Fibroblast of lung (primary cell): ENCODE measurements around the gene SERPINE2. TPM values are rescaled to one million over a fixed set of nuclear protein-coding genes. Genes with fewer than 3 reads are reported as not detected.

Experiments
- DNase-seq, 2 donors: peaks; one replicate each; pipeline versions ENCODE4 v3.0.0 to v3.0.0-alpha.2; 2010; ENCODE audit warnings: low read depth in 2 of 2
- H2AFZ ChIP-seq: 2 replicates; pipeline ENCODE4 v1.5.1; 2012; ENCODE audit warnings: low read length, control low read depth, inconsistent platforms
- H3K27ac ChIP-seq: 2 replicates; pipeline ENCODE4 v1.5.1; 2011; ENCODE audit warnings: low read length, control low read depth; ENCODE audit not compliant: insufficient read depth
- H3K27me3 ChIP-seq: 2 replicates; pipeline ENCODE4 v1.5.1; 2011; ENCODE audit warnings: mild to moderate bottlenecking, low read length; ENCODE audit not compliant: control insufficient read depth, insufficient read depth
- H3K36me3 ChIP-seq: 2 replicates; pipeline ENCODE4 v1.5.1; 2011; ENCODE audit warnings: low read length; ENCODE audit not compliant: control insufficient read depth, insufficient read depth
- H3K4me1 ChIP-seq: 2 replicates; pipeline ENCODE4 v1.5.1; 2011; ENCODE audit warnings: low read length; ENCODE audit not compliant: control insufficient read depth, insufficient read depth; ENCODE audit errors: extremely low read depth
- H3K4me2 ChIP-seq: 2 replicates; pipeline ENCODE4 v1.5.1; 2011; ENCODE audit warnings: low read length, control low read depth; ENCODE audit not compliant: insufficient read depth; ENCODE audit errors: extremely low read depth
- H3K4me3 ChIP-seq, 4 experiments: fragments of 200-600 bp in 1 of 4; sonication (generic) in 1 of 4; replicated peaks in 1 of 4; 2 replicates each; pipeline ENCODE4 v1.5.1; 2011 to 2016; ENCODE audit warnings: low read length in 4 of 4, low read depth in 3 of 4, mild to moderate bottlenecking in 3 of 4, control low read depth in 2 of 4, inconsistent platforms in 1 of 4, mixed read lengths in 1 of 4; ENCODE audit not compliant: insufficient read depth in 1 of 4; ENCODE audit errors: control extremely low read depth in 1 of 4
- H3K79me2 ChIP-seq: 2 replicates; pipeline ENCODE4 v1.5.1; 2012; ENCODE audit warnings: mild to moderate bottlenecking, low read length, inconsistent platforms; ENCODE audit not compliant: control insufficient read depth, insufficient read depth
- H3K9ac ChIP-seq: 2 replicates; pipeline ENCODE4 v1.5.1; 2011; ENCODE audit warnings: mild to moderate bottlenecking, low read length, control low read depth; ENCODE audit not compliant: insufficient read depth
- H3K9me3 ChIP-seq: 2 replicates; pipeline ENCODE4 v1.5.1; 2012; ENCODE audit warnings: low read depth, low read length; ENCODE audit not compliant: control insufficient read depth, insufficient read depth
- H4K20me1 ChIP-seq: 2 replicates; pipeline ENCODE4 v1.5.1; 2011; ENCODE audit warnings: low read length; ENCODE audit not compliant: control insufficient read depth, insufficient read depth; ENCODE audit errors: extremely low read depth
- EZH2 ChIP-seq: IDR thresholded peaks from 2 replicates; pipeline ENCODE4 v1.5.1; 2012; ENCODE audit warnings: low read length, control low read depth, mild to moderate bottlenecking; ENCODE audit errors: missing control alignments
- polyA plus RNA-seq, 2 donors: library from polyadenylated mRNA; depleted of rRNA in 1 of 2; stranded (reverse) in 1 of 2; unstranded in 1 of 2; fragments of >200 nt; gene quantifications; 2 replicates each; pipeline ENCODE4 v1.2.1, GENCODE V29; 2011 to 2012; ENCODE audit warnings: missing spikeins in 1 of 2
- total RNA-seq: library from RNA; depleted of rRNA; stranded (reverse); fragments of >200 nt; gene quantifications from 2 replicates; pipeline ENCODE4 v1.2.1, GENCODE V29; 2014
- TF ChIP-seq, protein P1 (sequence below), 2 donors: IDR thresholded peaks in 1 of 2; conservative IDR thresholded peaks in 1 of 2; 1 replicate in 1 of 2; 2 replicates in 1 of 2; pipeline ENCODE4 v1.5.1; 2011 to 2012; ENCODE audit warnings: low read length in 2 of 2, control low read depth in 1 of 2, inconsistent platforms in 1 of 2, low read depth in 1 of 2, mild to moderate bottlenecking in 1 of 2

The SERPINE2 gene
- total and polyA plus RNA-seq, 2 donors (not counting 1 experiment from before 2014, with no cell fraction given), result 77.9 to 149 TPM

DNA sequence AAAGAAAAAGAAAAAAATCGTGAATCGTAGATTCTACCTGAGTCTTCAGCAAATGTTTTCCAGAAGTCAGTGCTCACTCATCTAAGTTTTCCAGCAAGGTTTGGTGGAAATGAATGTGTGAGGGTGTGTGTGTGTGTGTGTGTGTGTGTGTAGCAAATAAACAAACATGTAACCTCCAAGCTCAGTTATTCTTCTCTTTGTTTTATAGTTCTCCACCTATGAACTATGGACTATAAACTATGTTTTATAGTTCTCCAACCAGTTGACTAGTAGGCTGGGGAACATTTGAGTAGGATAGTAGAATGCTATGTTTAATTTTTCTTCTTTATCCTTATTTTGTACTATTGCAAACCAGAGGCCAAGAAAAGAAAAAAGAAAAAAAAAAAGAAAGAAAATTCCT lies 44.6 kb upstream of the SERPINE2 start:
- no peaks in the 10 kb centered on the region for H3K36me3 ChIP-seq
- no peak overlapping the region for H3K27ac ChIP-seq
- H3K4me3 ChIP-seq, result no peak overlapping the region
- TF ChIP-seq, protein P1, sequence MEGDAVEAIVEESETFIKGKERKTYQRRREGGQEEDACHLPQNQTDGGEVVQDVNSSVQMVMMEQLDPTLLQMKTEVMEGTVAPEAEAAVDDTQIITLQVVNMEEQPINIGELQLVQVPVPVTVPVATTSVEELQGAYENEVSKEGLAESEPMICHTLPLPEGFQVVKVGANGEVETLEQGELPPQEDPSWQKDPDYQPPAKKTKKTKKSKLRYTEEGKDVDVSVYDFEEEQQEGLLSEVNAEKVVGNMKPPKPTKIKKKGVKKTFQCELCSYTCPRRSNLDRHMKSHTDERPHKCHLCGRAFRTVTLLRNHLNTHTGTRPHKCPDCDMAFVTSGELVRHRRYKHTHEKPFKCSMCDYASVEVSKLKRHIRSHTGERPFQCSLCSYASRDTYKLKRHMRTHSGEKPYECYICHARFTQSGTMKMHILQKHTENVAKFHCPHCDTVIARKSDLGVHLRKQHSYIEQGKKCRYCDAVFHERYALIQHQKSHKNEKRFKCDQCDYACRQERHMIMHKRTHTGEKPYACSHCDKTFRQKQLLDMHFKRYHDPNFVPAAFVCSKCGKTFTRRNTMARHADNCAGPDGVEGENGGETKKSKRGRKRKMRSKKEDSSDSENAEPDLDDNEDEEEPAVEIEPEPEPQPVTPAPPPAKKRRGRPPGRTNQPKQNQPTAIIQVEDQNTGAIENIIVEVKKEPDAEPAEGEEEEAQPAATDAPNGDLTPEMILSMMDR (conservative IDR thresholded peaks at IDR 0.05 in 1 of 2, IDR thresholded peaks at IDR 0.05 in 1 of 2; ENCODE audit: low read depth in 1 of 2, low read length in 2 of 2), result no peak
- no peak for TF ChIP-seq EZH2
- H4K20me1 ChIP-seq, result no peaks in the 10 kb centered on the region
- H3K4me2 ChIP-seq, result no peak overlapping the region
- no peaks in the 10 kb centered on the region for H3K79me2 ChIP-seq
- peaks cover 11% of the 10 kb centered on the region for H3K4me1 ChIP-seq
- H2AFZ ChIP-seq, result no peak overlapping the region
- no peaks in the 10 kb centered on the region for H3K9me3 ChIP-seq
- DNase-seq, result no peak
- H3K9ac ChIP-seq, result no peak overlapping the region
- no peaks in the 10 kb centered on the region for H3K27me3 ChIP-seq

- Histone ChIP-seq H3K4me1 (no peaks in the 10 kb centered on the region), H3K9me3 (no peaks in the 10 kb centered on the region), H3K27me3 (no peaks in the 10 kb centered on the region), H3K79me2 (no peaks in the 10 kb centered on the region), H2AFZ (no peak overlapping the region), H3K36me3 (no peaks in the 10 kb centered on the region), H3K4me3 (no peak overlapping the region), H3K27ac (no peak overlapping the region), H3K4me2 (no peak overlapping the region), H3K9ac (no peak overlapping the region), H4K20me1 (no peaks in the 10 kb centered on the region)
- TF ChIP-seq EZH2, result no peak
- TF ChIP-seq, protein P1 (conservative IDR thresholded peaks at IDR 0.05 in 1 of 2, IDR thresholded peaks at IDR 0.05 in 1 of 2; ENCODE audit: low read depth in 1 of 2, low read length in 2 of 2), result no peak
- no peak for DNase-seq
These were observed 39.6 kb upstream of the SERPINE2 start for GRCh38 chr2:224078656-224079055.

DNA sequence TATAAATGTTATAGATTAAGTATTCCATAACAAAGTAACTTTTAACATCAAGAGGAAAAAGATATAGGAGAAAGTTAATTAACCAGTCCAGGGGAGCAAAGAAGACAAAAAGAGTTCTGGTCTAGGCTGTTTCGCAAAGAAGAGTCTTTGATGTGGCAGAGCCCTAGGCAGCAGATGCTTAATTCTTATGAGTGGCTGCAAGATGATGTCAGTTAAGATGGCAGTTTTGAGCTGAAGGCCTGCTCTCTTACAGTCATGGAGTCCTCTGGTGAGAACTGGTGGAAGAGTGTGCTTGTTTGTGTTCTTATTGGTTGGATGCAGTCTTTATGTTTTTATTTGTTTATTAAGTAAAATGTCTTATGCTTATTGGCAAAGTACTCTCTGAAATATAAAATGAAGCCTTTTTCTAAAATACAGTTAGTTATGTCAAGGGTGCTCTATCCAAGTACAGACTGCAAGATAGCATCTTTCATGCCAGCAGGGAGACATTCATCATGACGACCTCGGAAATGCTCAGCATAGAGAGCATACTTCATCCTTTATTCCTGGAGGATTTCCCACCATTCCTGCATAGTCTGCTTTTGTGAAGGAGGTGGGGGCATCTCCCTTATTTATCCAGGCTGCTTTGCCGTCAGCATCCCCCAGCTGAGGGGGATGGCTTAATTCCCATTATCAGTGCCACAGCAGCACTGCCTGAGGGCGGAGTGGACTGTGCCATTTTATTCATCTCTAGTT lies 38.9 kb upstream of the SERPINE2 start:
- Histone ChIP-seq H4K20me1 (no peaks in the 10 kb centered on the region), H3K4me2 (no peak overlapping the region), H3K9ac (no peak overlapping the region), H3K36me3 (no peaks in the 10 kb centered on the region), H3K79me2 (no peaks in the 10 kb centered on the region), H2AFZ (no peak overlapping the region), H3K4me3 (no peak overlapping the region), H3K27ac (no peak overlapping the region), H3K27me3 (no peaks in the 10 kb centered on the region), H3K9me3 (no peaks in the 10 kb centered on the region), H3K4me1 (no peaks in the 10 kb centered on the region)
- TF ChIP-seq EZH2, result no peak
- TF ChIP-seq, protein P1 (conservative IDR thresholded peaks at IDR 0.05 in 1 of 2, IDR thresholded peaks at IDR 0.05 in 1 of 2; ENCODE audit: low read depth in 1 of 2, low read length in 2 of 2), result no peak
- DNase-seq, result peak in 1 of 2 donors; percentile 78
